Epithelial cell of prostate (primary cell): Measurements from ENCODE around the gene GRIP1.

ENCODE experiments used
- DNase-seq: peaks from one replicate; pipeline ENCODE4 v3.0.0-alpha.2; 2011; ENCODE audit warnings: low read depth, low spot score
- H3K27ac ChIP-seq: fragments of 450-650 bp; 2 replicates; pipeline ENCODE4 v1.5.1; 2017; ENCODE audit warnings: mild to moderate bottlenecking

Gene GRIP1

DNA sequence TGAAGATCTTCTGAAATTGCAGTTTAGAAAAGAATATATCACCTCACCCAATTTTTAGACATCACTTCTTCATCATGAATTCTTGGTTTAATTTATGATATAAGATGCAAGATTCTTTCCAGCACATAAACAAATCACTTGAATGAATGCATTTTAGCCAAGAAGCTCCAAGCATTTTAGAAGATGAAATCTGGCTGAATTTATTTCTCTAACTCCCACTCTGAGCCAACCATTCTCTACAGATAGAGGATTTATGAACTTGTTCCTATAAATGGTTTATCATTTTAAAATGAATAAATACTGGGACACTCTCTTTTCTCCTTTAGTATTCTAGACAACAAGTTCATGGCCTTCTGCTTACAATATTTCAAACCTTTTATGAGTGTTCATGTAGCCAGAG, 71.7 kb downstream of the GRIP1 start:
- H3K27ac ChIP-seq = no peak overlapping the region
- no peak for DNase-seq

DNA sequence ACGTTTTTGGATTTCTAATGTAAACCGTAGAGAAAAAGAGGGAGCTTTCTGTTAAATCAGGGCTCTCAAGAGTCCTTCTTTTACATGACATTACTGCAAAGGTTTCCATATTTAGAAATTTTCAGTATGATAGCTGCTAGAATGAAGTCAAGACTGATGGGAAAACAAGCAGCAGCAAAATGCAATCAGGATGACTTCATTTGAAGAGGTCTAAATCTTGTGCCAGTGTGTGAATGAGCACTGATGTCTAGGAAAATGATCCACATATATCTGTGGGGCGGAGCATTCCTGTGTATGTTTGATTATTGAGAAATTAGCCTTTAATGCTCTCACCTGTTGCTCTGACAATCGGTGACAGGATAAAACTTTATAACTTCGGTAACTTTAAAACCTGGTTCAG, 73.6 kb downstream of the GRIP1 start:
- H3K27ac ChIP-seq = no peak overlapping the region
- DNase-seq = no peak

DNA sequence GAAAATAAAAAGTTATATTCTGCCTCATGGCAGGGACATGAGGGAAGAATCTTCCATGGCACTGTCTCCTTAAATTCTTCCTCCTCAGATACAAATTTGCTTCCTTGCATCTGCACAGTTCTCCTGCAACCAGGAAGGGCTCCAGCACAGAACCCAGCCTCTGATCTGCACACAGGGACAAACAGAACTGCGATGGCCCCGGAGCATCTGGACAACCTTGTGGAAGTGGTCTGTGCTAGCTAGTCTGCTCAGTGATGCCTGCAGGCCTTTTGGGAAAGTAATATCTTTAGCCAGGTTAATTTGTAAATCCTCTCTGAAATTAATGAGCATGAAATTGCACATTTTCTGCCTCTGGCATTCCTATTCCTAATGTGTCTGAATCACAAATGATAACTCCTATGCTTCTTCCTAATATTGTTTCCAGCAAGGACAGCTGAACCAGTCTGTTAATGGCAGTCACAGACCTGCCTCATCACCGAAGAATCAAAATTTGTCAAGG, 74.8 kb downstream of the GRIP1 start:
- no peak for DNase-seq
- no peak overlapping the region for H3K27ac ChIP-seq

DNA sequence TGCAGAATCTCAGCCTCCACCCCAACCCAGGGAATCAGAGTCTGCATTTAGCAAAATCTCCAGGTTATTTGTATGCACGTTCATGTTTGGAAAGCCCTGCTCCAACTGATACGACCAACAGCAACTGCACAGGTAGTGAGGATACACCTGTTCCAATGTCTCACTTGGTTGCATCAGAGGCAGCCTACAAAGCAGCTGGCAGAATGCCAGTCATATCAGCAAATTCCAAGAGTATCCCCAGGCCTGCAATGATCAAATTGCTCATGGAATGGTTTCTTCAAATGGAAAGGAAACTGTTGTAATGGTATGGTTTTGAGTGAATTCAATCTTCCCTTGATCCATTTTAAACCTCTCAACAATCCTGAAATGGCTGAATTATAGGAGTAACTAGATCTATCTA, 75.4 kb downstream of the GRIP1 start:
- no peak overlapping the region for H3K27ac ChIP-seq
- DNase-seq = no peak

DNA sequence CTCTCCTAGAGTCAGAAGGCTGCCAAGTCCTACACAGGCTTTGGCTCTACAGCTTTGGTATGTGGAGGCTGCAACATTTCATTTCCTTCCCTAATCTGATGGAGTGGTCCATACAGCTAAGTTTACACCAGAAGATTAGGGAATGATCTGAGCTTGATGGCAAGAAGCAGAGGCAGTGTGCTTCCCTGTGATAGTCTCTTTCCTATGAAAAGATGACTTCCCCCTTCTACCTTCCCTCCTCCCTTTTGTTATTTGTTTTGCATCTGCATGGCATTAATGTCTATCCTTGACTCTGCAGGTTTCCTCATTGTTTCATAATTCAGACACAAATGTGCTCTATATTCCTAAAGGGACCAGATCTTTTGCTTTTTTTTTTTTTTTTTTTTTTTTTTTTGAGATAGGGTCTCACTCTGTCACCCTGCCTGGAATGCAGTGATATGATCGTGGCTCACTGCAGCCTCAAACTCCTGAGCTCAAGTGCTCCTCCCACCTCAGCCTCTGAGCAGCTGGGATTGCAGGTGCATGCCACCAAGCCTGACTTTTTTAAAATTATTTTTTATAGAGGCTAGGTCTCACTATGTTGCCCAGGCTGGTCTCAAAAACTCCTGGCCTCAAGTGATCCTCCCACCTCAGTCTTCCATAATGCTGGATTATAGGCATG, 76.3 kb downstream of the GRIP1 start:
- DNase-seq = no peak
- no peak overlapping the region for H3K27ac ChIP-seq

DNA sequence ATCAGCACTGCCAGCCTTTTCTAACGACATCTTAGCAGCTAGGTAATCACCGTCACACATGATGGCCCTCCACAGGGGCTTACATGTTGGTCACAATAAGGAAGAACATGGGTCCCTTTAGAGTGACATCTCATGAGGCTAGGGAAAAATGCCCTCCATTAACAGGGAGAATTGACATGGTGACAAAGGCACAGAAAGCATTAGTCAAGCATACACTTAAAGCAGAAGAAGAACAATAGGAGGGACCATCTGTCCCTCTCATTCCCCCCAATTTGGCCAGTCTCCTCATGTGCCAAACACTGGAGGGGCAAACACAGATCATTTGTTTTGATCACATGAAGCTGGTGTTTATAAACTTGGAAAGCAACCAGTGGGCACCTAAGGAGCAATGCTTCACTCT, 78.0 kb downstream of the GRIP1 start:
- H3K27ac ChIP-seq = no peak overlapping the region
- no peak for DNase-seq

DNA sequence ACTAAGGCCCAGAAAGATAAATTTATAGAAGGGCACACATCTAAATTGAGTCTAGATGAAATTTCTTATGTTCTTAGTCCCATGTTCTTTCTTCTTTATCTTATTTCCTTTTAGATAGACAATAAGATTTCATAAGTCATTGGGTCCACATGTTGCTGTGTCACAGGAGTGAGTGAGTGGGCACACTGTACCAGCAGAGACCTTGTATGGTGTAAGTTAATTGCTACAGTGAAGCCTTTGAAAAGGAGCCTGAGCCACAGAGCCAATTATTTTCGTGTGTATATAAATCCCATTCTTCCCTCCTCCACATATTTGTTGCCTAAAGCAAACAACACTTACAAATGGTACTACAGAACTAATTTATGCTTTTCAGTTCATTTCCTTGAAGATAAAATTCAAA, 79.1 kb downstream of the GRIP1 start:
- no peak for DNase-seq
- H3K27ac ChIP-seq = no peak overlapping the region

DNA sequence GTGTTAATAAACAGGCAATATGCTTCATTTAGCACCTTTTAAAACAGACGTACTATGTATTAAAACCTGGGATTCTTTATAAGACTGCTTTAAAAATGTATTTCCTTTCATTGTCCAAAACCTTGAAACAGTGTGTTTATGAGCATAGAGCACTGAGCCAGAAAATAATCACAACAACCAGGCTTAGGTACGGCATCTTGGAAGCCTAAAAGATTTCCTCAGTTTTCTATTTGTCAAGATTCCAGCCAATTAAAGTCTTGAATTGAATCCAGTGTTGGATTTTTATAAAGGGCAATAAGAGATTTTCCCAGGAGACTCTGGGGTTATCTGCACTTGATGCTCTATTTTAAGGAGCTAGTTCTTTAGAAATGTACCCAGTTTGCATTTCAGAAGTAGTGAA, 80.3 kb downstream of the GRIP1 start:
- no peak overlapping the region for H3K27ac ChIP-seq
- no peak for DNase-seq

DNA sequence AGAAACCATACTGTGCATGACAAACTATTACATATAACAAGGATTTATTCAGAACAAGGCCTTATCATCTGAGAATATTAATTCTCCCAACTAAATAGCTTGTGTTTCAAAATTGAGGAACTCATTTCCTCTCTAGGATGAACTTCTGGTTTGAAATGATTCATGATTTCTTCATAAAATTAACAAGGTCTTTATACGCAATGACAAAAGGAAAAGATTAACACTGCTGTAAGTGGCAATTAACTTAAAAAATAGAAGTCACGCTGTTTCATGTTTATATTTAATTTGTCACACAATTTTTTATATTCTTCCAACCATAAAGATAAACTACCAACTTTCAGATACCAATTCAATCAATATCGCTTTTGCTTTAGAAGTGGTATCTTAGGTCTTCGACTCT, 80.8 kb downstream of the GRIP1 start:
- H3K27ac ChIP-seq = no peak overlapping the region
- no peak for DNase-seq

DNA sequence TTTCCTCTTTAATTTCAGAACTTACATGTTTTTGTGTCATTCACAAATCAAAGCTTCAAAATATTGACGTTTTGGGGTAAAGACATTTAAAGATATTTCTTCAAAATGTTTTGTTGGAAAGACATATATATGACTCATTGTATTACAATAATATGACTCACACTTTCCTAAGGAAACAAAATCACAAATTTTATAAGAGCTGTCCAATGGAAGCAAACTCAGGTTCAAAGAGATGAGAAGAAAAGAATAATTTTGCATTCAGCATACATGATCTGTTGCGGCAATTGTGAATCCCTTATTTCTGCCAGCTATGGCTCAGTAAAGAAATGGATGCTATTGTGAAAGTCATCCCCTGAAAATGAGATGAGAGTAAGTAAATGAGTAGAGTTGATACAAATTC, 82.7 kb downstream of the GRIP1 start:
- no peak for DNase-seq
- no peak overlapping the region for H3K27ac ChIP-seq

DNA sequence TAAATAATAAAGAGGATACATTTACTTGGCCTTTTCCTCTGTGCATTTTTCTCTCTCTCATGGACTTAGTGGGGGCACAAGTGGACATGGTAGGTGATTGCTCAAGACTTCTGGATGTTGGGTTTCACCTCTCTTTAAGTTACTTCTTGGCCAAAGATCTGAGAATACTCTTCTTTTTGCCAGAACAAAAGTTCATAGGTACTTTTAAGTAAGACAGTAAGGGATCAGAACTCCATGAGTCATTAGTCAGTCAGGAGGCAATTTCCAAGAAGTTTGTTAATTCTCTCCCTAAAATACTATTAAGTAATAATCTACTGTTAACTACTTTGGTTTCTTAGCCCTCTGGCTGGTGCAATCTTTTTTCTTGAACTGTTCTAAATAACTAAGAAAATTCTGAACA, 84.2 kb downstream of the GRIP1 start:
- no peak for DNase-seq
- no peak overlapping the region for H3K27ac ChIP-seq

DNA sequence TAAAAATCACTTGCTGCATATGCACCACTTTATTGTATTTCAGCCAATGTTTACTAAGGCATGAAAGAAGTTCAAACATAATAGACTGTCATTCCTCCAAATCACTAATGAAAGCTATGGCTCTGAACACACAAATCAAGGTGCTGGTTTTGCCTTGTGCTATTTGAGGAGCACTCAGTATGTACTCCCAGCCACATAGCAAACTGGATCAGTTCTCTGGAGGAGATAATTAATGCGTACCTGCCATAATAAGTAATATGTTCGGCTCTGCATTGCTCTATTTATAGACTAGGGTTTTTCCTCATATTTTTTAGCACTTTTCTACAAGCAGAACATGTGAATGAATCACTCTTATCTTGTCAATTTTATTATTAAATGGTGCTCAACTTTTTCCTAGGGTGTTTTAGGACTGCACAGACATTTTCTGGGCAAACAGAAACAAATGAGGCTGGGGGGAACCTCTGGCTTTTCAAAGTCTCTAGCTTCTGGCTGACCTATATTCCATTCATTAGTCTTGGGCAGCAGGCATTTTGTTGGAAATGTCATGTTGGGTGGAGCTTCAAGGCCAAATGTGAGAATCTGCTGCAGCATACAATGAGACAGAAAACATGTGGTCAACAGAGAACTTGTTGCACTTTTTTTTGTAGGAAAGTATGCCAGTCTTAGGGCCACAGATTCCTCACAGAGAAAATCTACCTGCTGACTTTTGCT, 88.4 kb downstream of the GRIP1 start:
- H3K27ac ChIP-seq = no peak overlapping the region

DNA sequence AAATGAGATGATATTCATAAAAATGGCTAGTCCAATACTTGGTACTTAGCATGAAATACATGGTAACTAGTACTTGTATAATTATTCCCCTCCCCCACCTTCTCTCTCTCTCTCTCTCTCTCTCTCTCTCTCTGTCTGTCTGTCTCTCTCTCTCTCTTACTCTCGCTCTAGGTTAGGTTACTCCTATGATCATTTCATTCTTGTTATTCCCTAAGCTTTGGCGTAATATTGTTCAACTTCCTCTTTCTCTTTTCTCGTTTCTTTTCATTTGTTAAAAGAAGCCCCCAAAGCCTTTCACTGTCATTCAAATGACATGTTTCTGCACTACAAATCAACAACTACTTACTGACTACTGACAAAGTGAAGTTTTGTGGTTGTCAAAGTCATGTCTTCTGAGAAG, 89.8 kb downstream of the GRIP1 start:
- no peak overlapping the region for H3K27ac ChIP-seq
- no peak for DNase-seq

More for the DNA sequence above, 88.4 kb downstream of the GRIP1 start:
- no peak for DNase-seq

DNA sequence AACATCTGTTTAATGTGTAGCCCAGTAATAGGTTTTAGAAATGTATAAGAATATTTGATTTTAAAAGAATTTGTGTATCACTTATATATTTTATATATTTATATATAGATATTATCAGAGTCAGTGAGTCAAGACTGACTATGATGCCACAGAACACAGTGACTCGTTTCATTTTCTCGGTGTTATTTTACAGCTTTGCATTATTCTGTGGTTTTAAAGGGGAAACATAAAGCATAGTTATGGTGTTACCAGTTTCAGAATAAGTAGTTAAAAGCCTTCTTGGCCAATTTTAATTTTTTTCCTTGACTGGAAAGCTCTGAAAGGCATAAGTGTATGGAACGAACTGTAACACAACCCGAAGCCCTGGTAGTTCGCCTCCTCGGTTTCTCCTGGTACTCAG, 91.0 kb downstream of the GRIP1 start:
- H3K27ac ChIP-seq = no peak overlapping the region
- DNase-seq = no peak

DNA sequence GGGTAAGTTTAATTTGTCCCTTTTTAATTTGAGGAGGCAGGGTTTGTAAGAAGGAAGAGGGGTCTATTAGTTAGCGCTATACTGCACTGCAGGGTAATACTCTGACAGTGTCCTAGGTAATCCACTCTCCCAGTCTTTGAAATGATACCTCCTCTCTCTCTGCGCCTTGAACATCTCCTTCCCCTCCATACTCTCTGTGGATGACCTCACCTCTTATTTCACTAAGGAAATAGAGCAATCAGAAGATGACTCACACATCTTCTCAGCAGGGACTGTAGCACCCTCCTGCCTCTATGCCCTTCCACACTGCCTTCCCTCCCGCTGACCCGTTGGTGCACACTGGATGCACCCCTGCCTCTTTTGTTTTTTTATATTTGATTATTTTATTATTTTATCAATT, 94.2 kb downstream of the GRIP1 start:
- no peak for DNase-seq
- H3K27ac ChIP-seq = no peak overlapping the region

DNA sequence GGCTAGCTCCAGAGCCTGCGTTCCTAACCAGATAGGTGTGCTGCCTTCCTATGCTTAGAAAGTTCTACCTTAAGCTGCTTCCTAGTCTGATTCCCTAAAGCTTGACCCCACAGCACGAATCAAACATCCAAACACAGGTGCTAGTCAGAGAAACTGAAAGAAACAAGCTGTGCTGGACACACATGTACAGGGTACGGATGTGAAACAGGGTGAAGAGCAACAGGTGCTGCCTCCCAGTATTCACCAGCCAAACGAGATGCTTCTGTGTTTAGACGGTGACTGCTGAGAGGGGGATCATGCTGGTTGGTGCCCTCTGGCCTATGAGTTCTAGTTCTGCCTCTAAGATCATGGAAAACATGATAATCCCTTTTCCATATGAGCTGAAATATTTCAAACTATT, 105.3 kb downstream of the GRIP1 start:
- no peak overlapping the region for H3K27ac ChIP-seq
- no peak for DNase-seq

DNA sequence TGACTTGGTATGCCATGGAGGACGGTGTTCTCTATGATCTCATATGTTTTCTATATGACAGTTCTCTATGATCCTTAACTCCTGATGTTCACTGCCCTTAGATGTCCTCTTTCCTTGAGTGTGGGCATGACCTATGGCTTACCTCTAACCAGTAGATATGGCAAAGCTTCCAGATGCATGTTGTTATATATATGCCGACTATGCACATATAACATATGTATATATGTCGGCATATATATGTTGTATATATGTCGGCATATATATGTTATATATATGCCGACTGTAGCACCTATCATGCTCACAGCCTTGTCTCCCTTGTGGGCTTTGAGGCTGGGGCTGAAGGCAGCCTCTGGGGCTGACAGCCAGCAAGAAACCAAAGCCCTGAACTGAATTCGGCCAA, 106.0 kb downstream of the GRIP1 start:
- no peak for DNase-seq
- H3K27ac ChIP-seq = no peak overlapping the region

DNA sequence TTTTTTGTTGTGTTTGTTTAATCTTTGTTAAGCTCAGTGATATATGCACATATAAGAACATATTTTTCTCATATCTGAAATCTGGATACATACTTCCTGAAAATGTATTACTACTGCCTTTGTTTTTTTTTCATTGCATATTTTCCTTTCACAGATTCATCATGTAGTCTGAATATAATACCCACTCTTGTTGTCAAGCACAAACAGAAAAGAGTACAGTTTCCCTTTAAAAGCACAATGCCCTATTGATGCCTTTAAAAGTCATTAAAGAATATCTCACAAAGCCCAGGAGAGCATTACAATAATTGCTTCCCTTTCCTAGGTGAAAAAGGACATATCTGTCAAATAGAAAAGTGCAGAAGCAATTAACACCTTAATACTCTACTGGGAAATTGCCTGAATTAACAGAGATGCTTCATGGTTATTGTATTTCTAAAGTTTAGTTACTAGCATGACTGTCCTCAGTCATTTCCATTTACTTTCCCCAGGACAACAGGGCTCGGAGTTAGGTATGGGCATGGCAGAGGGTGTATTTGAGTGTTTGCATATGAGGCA, 107.4 kb downstream of the GRIP1 start:
- no peak overlapping the region for H3K27ac ChIP-seq
- no peak for DNase-seq

DNA sequence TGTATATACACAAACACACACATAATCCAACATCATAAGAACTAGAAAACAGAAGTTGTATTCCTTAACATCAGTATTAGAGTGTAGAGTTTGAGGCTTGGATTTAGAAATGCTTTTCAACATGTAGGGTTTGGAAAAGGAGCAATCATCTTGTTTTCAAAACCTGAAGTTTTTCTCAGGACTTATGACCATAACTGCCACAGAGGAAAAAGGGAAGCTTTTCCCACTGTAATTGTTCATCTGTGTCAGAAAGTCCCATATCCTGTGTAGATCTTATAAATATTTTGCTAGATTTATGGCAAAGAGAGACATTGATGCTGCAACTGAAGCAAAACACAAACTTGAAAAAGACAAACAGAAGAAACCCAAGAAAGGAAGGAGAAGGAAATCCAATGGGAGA, 115.7 kb downstream of the GRIP1 start:
- DNase-seq = no peak
- H3K27ac ChIP-seq = no peak overlapping the region

DNA sequence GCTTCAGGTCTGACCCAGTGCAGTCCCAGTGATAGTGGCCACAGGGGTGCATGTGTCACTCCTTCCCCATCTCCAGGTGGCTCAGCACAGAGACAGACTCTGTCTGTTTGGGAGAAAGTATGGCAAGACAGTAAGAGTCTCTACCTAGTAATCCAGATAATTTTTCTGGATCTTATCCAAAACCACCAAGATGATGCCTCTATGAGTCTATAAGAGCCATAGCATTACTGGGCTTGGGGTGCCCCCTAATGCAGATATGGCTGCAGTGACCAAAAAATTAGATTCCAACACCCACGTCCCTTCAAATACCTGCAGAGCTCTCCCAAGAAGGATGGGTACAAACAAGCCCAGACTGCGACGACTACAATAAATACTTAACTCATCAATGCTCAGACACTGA, 123.8 kb downstream of the GRIP1 start:
- no peak overlapping the region for H3K27ac ChIP-seq
- DNase-seq = no peak

DNA sequence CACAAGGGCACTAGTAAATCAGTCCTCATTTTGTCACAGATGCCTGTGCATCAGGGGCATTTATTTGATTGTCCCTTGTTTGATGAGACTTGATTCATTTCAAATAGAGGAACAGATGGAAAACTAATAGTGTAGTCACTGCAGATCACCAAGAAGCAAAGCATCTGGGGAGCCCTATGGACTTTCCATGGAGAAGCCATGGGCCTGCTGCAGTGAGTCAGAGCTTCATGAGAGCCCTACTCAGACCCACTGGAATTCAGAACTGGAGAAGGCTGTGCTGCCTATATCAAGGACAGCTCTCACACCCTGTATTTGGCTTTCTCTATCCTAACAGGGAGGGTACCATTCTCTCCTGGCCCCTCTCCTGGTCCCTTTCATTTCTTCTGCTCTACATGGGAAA, 126.2 kb downstream of the GRIP1 start:
- no peak for DNase-seq
- H3K27ac ChIP-seq = no peak overlapping the region

DNA sequence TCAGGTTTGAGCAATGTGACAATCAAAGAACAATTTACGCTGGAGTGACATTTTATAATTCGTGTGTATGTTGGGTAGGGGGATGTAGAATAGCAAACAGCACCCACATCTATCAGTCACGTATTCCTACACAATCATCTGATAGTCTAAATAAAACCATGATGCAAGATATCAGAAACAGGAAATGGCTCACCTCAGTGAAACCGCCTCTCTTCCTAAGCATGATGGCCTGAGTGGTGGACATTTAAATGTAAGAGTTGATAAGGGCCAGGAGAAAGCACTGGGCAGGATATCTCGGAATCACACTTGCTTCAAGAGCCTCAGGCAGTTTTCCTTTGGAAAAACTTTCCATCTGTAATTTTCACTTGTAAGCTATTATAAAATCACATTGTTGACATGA, 128.2 kb downstream of the GRIP1 start:
- no peak for DNase-seq

More for the DNA sequence above, 128.2 kb downstream of the GRIP1 start:
- no peak overlapping the region for H3K27ac ChIP-seq
